Vagina (tissue), 2 donors: ENCODE data around the gene COL8A2.

Experiments used
- POLR2A ChIP-seq, 2 donors: fragments of 450-650 bp; IDR thresholded peaks; one replicate each; pipeline ENCODE4 v1.6.1; 2017; ENCODE audit warnings: antibody characterized with exemption in 2 of 2, mild to moderate bottlenecking in 2 of 2, moderate library complexity in 2 of 2
- POLR2AphosphoS5 ChIP-seq, 2 donors: sonication (generic); formaldehyde crosslinking; IDR thresholded peaks; one replicate each; pipeline ENCODE4 v1.9.0; 2017; ENCODE audit warnings: antibody characterized with exemption in 2 of 2, mild to moderate bottlenecking in 2 of 2, low read depth in 1 of 2; ENCODE audit not compliant: insufficient read depth in 1 of 2
- TF ChIP-seq, protein P1 (sequence below), 3 experiments: fragments of 450-650 bp in 2 of 3; fragments of 200-600 bp in 1 of 3; sonication (generic) in 1 of 3; IDR thresholded peaks; one replicate each; pipeline ENCODE4 v1.5.1; 2017 to 2019; ENCODE audit warnings: antibody characterized with exemption in 3 of 3, mild to moderate bottlenecking in 2 of 3, moderate library complexity in 2 of 3

DNA sequence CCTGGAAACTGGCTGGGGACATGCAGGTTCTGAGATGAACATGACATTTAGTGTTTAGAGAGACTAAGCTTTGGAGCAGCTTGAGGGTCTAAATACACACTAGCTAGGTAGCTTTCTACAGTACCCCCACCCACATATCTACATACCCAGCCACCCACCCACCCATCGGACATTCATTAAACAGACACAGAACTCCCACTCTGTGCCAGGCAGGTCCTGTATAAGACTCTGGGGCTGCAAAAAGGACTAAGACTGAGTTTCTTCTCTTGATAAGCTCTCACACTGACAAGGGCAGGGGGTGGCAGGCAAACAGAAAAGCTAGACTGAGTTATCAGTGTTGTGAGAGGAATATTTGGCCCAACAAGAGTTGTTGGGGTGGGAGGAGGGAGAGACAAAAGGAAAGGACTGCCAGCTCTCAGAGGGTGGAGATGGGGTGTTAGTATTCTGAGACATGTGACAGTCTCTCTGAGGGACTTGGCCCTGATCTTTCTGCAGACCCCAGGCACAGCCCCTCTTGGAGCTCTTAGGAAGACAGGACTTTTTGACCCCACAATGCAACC, 37.7 kb upstream of the COL8A2 start:
- no peak for TF ChIP-seq POLR2AphosphoS5 (IDR thresholded peaks at IDR 0.05; ENCODE audit: insufficient read depth in 1 of 2, low read depth in 1 of 2)
- TF ChIP-seq, protein P1, sequence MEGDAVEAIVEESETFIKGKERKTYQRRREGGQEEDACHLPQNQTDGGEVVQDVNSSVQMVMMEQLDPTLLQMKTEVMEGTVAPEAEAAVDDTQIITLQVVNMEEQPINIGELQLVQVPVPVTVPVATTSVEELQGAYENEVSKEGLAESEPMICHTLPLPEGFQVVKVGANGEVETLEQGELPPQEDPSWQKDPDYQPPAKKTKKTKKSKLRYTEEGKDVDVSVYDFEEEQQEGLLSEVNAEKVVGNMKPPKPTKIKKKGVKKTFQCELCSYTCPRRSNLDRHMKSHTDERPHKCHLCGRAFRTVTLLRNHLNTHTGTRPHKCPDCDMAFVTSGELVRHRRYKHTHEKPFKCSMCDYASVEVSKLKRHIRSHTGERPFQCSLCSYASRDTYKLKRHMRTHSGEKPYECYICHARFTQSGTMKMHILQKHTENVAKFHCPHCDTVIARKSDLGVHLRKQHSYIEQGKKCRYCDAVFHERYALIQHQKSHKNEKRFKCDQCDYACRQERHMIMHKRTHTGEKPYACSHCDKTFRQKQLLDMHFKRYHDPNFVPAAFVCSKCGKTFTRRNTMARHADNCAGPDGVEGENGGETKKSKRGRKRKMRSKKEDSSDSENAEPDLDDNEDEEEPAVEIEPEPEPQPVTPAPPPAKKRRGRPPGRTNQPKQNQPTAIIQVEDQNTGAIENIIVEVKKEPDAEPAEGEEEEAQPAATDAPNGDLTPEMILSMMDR (IDR thresholded peaks at IDR 0.05): no peak
- no peak for TF ChIP-seq POLR2A (IDR thresholded peaks at IDR 0.05)
